Keratinocyte (primary cell): Measurements from ENCODE around the gene PGAP1.

Source experiments
- CTCF ChIP-seq, 3 experiments: IDR thresholded peaks in 1 of 3; conservative IDR thresholded peaks in 1 of 3; optimal IDR thresholded peaks in 1 of 3; 2 replicates in 2 of 3; 3 replicates in 1 of 3; pipeline versions ENCODE3 to v1.5.1; 2011; ENCODE audit warnings: low read length in 3 of 3, mild to moderate bottlenecking in 3 of 3, moderate library complexity in 2 of 3, control low read depth in 1 of 3, inconsistent platforms in 1 of 3; ENCODE audit not compliant: insufficient read depth in 2 of 3; ENCODE audit errors: extremely low read depth in 1 of 3
- EZH2 ChIP-seq: IDR thresholded peaks from one replicate; pipeline ENCODE4 v1.6.1; 2012; ENCODE audit warnings: inconsistent platforms, mild to moderate bottlenecking, low read length, moderate library complexity

- no peak for TF ChIP-seq CTCF (optimal IDR thresholded peaks at IDR 0.05 in 1 of 3, IDR thresholded peaks at IDR 0.05 in 1 of 3, conservative IDR thresholded peaks at IDR 0.05 in 1 of 3; ENCODE audit: extremely low read depth in 1 of 3, insufficient read depth in 2 of 3, low read length in 3 of 3)
- no peak for TF ChIP-seq EZH2
Observed at GRCh38 chr2:196899976-196900375, 26.5 kb downstream of the PGAP1 start.
